B cell (primary cell): ENCODE measurements around the gene LRRC36.

Experiments used
- CTCF ChIP-seq: fragments of 200-600 bp; IDR thresholded peaks from one replicate; pipeline ENCODE4 v1.8.0; 2022; ENCODE audit warnings: antibody characterized with exemption, mild to moderate bottlenecking
- EZH2 ChIP-seq: IDR thresholded peaks from 2 replicates; pipeline ENCODE4 v1.6.1; 2012; ENCODE audit warnings: borderline replicate concordance, low read depth, mild to moderate bottlenecking, moderate library complexity, low read length; ENCODE audit not compliant: insufficient read depth, poor library complexity, severe bottlenecking

GRCh38 chr16:67384778-67385510, 58.3 kb downstream of the LRRC36 start:
- TF ChIP-seq CTCF (no peak), EZH2 (no peak)
